ENCODE data around the gene LRRFIP1.

The LRRFIP1 gene, protein sequence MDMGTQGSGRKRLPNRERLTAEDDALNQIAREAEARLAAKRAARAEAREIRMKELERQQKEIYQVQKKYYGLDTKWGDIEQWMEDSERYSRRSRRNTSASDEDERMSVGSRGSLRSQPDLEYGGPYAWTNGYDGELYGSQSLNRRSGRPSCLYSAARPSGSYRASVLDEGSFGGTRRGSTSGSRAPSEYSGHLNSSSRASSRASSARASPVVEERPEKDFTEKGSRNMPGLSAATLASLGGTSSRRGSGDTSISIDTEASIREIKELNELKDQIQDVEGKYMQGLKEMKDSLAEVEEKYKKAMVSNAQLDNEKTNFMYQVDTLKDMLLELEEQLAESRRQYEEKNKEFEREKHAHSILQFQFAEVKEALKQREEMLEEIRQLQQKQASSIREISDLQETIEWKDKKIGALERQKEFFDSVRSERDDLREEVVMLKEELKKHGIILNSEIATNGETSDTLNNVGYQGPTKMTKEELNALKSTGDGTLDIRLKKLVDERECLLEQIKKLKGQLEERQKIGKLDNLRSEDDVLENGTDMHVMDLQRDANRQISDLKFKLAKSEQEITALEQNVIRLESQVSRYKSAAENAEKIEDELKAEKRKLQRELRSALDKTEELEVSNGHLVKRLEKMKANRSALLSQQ

DNA sequence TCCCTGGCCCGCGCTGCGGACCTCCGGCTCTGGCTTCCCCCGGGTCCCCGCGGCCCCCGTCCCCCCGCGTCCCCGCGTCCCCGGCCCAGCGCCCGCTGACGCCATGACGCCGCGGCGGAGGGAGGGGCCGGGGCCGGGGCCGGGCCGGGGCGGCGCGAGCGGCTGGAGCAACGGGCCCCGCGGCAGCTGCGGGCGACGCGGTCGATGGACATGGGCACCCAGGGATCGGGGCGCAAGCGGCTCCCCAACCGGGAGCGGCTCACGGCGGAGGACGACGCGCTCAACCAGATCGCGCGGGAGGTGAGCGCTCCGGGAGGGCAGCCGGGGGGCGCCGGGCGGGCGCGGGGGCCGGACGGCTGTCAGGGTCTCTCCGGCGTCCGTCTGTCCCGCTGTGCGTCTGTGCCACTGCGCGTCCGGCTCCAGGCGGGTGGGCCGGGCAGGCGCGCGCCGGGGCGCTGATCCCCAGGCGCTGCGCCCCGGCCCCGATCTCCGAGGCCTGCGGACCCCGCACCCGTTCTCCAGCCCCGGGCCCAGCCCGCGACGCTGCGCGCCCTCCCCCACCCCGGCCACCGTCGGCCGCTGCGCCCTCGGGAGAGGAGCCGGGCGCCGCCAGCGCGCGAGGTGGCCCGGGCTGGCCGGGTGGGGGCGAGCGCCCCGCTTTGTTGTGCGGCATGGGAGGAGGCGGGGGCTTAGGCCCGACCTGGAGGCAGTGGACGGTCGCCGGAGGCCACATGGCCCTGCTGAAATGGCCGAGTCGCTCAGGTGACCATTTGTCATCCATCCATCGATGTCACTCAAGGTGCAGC lies at the start of gene LRRFIP1:
Gene LRRFIP1, plus strand, starts transcription at position 147 of the 806 bp plus-strand sequence. Its CDS starts 58 bp downstream, at position 205.
- Histone ChIP-seq H3K27ac (peak within 1 kb of the TSS; percentile 59 to 80 (median 73)), H4K20me1 (peaks cover 18 to 42% (median 32%) of the 10 kb centered on the region in 11 experiments; a peak in 20 of 22 replicates), H3K4me2 (peak within 1 kb of the TSS; percentile 90 to 100 (median 97)), H3K9ac (peak within 1 kb of the TSS; percentile 77 to 90 (median 84)), H3K4me1 (peaks cover 67 to 88% (median 83%) of the 10 kb centered on the region in 10 experiments), H3K36me3 (peaks cover 4 to 13% (median 11%) of the 10 kb centered on the region in 11 experiments; a peak in 19 of 22 replicates), H3K4me3 (peak within 1 kb of the TSS; percentile 75 to 87 (median 82)), H3K9me3 (replicated peaks in 1 of 11) (no peaks in the 10 kb centered on the region; a peak in 1 of 22 replicates), H3K27me3 (peaks cover 8 to 40% (median 37%) of the 10 kb centered on the region in 11 experiments; a peak in 21 of 22 replicates)
- no peak for TF ChIP-seq Cebpa-rat (IDR thresholded peaks at IDR 0.05)

DNA sequence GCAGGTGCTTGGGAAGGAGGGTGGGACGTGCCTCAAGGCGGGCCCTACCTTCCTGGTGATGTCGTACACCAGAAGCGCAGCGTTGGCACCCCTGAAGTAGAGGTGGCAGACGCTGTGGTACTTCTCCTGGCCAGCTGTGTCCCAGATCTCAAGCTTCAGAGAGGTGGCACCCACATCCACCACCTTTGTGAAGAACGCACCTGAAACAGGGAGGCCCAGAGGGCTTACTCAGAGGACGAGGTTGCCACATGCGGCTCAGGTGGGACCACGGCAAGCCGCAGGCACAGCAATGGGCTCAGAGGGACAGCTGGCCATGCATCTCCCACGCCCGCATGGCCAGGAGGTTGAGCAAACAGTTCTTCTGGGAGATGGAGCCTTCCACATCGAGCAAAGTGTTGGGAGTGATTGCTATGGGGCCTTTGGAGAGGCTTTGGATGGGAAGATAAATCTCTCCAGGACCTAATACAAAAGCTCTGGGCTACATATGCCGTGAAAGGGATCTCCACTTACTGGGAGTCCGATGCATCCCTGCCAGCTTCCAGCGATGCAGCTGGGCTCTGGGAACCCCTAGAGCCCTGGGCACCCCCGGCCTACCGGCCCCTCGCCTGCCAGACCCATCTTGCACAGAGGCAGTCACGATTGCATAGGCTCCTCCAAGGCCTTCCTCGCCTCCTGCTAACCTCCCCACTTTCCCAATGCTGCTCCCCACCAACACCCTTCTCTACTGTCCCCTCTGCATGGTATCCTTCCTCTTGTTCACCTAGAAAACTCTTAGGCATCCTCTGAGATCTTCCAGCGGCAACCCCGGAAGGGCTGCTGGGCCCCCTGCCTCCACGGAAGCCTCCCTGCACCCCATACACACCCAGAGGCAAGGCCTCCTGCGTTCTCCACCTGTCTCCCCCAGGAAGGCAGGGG lies 49.2 kb upstream of the LRRFIP1 start:
- Histone ChIP-seq H4K20me1 (peaks cover 0 to 51% (median 5%) of the 10 kb centered on the region in 11 experiments; a peak in 7 of 22 replicates), H3K4me3 (no peak overlapping the region), H3K36me3 (peaks cover 7 to 70% (median 36%) of the 10 kb centered on the region in 11 experiments; a peak in 19 of 22 replicates), H3K4me2 (no peak overlapping the region), H3K9me3 (replicated peaks in 1 of 11) (no peaks in the 10 kb centered on the region), H3K9ac (no peak overlapping the region), H3K27me3 (no peaks in the 10 kb centered on the region), H3K4me1 (peaks cover 43 to 64% (median 53%) of the 10 kb centered on the region in 10 experiments), H3K27ac (no peak overlapping the region)
- no peak for TF ChIP-seq Cebpa-rat (IDR thresholded peaks at IDR 0.05)

DNA sequence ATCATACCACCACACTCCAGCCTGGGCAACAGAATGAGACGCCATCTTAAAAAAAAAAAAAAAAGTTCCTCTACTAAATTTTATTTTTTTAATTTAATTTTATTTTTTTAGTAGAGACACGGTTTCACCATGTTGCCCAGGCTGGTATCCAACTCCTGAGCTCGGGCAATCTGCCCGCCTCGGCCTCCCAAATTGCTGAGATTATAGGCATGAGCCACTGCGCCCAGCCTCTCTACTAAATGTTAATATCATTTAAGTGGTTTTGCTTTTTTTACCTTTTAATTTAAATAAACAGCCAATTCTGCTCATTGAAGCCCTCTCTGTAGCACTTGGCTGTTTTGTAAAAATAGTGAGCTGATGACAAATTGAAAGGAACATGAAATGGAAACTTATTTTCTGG lies 46.1 kb upstream of the LRRFIP1 start:
- Histone ChIP-seq H4K20me1 (peaks cover 0 to 49% (median 5%) of the 10 kb centered on the region in 11 experiments; a peak in 8 of 22 replicates), H3K36me3 (peaks cover 7 to 71% (median 37%) of the 10 kb centered on the region in 11 experiments; a peak in 19 of 22 replicates), H3K27ac (no peak overlapping the region), H3K27me3 (no peaks in the 10 kb centered on the region), H3K9me3 (replicated peaks in 1 of 11) (no peaks in the 10 kb centered on the region), H3K4me3 (no peak overlapping the region), H3K4me2 (peak overlapping the region in 2 of 11 experiments; percentile 18 to 37; a peak in 1 of 22 replicates), H3K4me1 (peaks cover 34 to 65% (median 56%) of the 10 kb centered on the region in 10 experiments), H3K9ac (0 out of 22 replicates have a peak overlapping the region, but pooled peaks of 1 of the 11 experiments have one; percentile 1)
- TF ChIP-seq Cebpa-rat (IDR thresholded peaks at IDR 0.05), result no peak

DNA sequence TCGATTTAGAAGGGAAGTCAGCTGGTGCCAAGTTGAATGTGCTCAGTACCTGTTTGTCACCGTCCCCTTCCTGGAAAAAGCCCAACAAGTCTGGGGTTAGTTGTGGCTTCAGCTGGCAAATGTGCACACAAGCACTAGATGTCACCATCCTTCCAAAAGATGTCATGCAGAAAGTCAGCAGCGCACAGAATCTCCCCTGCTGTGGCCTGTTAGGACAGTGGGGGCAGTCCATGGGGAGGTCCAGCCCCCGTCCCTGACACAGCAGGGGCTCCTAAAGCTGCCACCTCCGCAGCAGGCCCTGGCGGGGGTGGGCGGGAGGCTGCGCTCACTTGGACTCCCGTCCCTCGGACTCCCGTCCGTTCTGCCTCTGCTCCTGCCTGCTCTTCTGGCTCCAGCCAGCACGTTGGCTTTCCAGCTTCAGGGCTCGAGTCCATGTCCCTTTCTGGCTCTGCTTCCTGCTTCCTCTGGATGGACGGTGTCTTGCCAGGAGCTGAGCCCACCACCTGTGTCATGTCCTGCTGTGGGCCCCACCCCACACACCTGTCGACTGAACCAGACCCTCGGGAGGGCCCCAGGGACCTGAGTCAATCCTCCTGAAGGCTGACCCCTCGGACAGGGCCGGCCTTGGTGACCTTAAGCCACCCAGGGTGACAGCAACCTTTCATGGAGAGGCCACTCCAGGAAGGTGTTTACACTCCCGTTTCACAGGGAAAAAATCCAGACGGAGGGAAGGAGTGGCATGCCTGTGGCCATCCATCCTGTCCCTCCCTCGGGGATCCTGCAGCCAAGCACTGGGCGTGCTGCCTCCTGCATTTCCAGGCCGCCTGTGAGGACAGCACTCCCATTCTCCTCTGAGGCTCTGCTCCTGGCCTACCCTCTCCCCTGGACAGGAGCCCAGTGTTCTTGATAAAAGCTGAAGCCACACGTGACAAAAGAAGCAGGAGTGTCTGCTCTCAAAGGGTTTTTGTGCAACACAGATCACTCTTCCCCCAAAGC lies 45.3 kb upstream of the LRRFIP1 start:
- Histone ChIP-seq H3K9ac (peak overlapping the region in 4 of 11 experiments; percentile 1 to 17 (median 8); a peak in 1 of 22 replicates), H3K4me1 (peaks cover 42 to 70% (median 63%) of the 10 kb centered on the region in 10 experiments), H3K4me2 (peak overlapping the region in 10 of 11 experiments; percentile 2 to 45 (median 24); a peak in 15 of 22 replicates), H3K9me3 (replicated peaks in 1 of 11) (no peaks in the 10 kb centered on the region), H3K27me3 (no peaks in the 10 kb centered on the region), H3K36me3 (peaks cover 2 to 64% (median 32%) of the 10 kb centered on the region in 11 experiments; a peak in 19 of 22 replicates), H3K27ac (peak overlapping the region in 2 of 11 experiments; percentile 7 to 14; a peak in 3 of 22 replicates), H3K4me3 (no peak overlapping the region), H4K20me1 (peaks cover 0 to 49% (median 5%) of the 10 kb centered on the region in 11 experiments; a peak in 8 of 22 replicates)
- TF ChIP-seq Cebpa-rat (IDR thresholded peaks at IDR 0.05), result no peak

DNA sequence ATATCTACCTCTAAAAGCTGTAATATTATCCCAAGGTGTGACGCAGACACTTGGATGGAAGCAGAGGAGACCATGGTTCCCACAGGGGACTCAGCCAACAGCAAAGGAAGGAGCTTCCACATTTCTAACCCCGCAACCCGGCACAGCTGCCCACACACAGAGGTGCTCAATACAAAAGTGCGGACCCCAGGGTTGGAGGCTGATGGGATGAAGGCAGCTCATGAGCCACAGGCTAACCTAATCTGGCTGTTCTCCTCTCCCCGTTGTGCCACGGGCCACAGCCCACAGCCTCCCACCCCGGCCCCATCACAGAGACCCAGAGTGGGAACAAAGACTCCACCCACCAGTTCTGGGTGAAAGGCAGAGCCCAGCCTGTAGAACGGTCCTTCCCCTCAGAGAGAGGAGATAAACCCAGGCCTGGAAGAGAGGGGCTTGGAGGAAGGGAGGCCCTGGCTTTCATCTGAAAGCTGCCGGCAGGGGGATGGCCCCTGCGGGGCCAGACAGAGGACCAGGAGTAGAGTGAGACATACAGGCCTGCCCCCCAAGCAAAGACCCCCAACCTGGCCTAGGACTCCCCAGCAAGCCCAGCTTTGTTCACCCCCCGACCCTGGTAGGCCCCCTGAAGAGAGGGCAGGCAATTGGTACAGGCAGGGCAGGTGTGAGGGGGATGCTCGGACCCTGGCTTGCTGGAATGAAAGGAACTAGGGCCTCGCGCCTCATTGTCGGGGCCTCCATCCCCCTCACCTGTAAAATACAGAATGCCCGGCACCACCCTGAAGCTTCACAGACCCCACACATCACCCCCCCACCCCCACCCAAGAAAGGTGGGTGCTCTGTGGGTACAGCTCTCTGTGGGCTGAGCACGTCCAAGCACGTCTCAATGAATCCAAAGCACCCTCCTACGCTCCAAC lies 43.7 kb upstream of the LRRFIP1 start:
- Histone ChIP-seq H4K20me1 (peaks cover 0 to 43% (median 5%) of the 10 kb centered on the region in 11 experiments; a peak in 8 of 22 replicates), H3K27ac (no peak overlapping the region; a peak in 1 of 22 replicates), H3K9me3 (replicated peaks in 1 of 11) (peaks cover 0 to 6% (median 0%) of the 10 kb centered on the region in 11 experiments; a peak in 3 of 22 replicates), H3K4me1 (peaks cover 57 to 86% (median 79%) of the 10 kb centered on the region in 10 experiments), H3K9ac (peak overlapping the region in 3 of 11 experiments; percentile 28 to 35 (median 32); a peak in 3 of 22 replicates), H3K27me3 (no peaks in the 10 kb centered on the region), H3K4me2 (peak overlapping the region; percentile 9 to 96 (median 65); a peak in 18 of 22 replicates), H3K36me3 (peaks cover 0 to 64% (median 27%) of the 10 kb centered on the region in 11 experiments; a peak in 16 of 22 replicates), H3K4me3 (no peak overlapping the region)
- TF ChIP-seq Cebpa-rat (IDR thresholded peaks at IDR 0.05), result no peak

Measured in BLaER1 treated with 17β-estradiol and CSF1 and Interleukin-3, amounts not matched to agents 10 nM and 100 nM (cell line).